HG02759 (cell line): ENCODE data around the gene ZNF14.
"Not testable (repeated sequence)": the region's sequence is repeated elsewhere in the genome, so short reads cannot be mapped to it uniquely, and the experiment has no call there.

ENCODE experiments used
- ATAC-seq: cut with Tn5 transposase; IDR thresholded peaks from one replicate; pipeline ENCODE4 v1.9.1; 2021; ENCODE audit warnings: mild to moderate bottlenecking, moderate library complexity; ENCODE audit not compliant: unreplicated experiment

Gene ZNF14

DNA sequence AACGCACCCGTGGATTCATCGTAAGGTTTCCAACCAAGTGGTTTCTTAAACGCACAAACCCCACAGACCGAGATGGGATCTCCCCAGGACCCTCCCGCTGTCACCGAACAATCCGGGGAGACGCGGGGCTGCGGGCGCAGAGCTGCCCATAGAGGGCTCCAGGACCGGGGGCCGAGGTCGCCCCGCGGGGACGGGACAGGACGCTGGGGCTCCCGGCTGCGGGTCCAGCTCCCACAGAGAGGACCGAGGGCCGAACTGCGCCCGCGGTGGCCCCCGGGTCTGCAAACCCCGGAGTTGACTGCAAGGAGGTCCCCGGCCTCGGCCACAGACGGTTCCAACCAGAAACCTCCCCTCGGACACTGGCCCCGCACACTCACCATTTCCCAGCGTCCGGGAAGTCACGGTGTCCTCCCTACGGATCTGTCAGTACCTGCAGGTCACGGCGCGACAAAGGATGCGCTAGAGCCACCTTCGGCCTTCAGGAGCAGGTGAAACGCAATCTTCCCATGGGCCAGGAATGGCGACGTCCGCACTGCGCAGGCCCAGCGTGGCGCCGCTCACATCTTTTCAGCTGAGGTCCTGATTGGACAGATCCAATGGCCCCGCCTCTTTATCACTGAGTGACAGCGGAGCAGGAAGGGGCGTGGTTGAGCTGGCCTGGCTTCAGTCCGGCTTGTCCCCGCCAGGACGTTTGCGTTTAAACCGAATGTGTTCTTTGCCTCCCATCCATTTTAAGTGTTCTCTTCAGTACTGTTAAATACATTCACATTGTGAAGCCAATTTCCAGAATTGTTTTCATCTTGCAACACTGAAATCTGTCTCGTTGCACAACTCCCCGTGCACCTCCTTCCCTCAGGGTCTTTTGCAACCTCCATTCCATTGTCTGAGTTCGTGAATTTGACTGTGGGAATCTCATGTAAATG lies at the start of gene ZNF14:
Gene ZNF14, minus strand, starts transcription at position 534 of the 923 bp plus-strand sequence. Its CDS starts 154 bp downstream, at position 380.
- peak; percentile 99 for ATAC-seq

DNA sequence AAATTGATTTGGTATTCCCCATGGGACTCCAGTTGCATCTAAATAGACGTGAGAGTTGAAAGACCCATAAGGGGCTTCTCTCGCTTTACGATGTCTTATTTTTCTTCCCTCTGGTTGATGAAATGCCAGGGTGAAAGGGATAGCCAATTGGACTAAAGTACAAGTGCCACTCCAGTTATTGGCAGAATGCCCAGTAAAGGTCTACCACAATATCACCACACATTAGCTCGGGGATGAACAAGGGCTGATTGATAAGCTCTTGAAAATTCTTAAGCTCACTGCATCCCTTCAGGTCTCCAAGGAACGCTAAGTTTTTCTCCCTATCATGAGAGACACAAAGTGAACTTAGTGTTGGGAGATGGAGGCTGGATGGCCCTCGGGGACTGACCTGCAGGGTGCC lies 48.9 kb upstream of the ZNF14 start:
- ATAC-seq = not testable (repeated sequence)

DNA sequence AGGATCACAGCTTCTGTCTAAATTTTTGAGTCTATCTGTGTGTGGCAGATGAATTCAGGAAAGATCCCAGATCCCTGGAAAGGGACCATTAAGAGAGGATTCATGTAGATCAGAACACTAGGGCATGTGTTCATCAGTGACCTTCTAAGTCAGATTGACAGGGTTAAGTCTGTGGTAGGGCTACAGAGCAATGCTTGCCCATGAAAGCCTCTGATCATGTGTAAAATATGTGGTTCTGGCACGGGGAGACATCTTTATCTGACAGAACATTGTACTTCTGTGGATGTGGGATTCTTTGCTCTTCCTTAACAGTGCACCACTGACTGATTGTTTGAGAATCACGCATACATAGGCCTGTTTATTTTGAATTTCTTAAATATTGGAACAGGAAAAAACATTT lies 45.8 kb upstream of the ZNF14 start:
- ATAC-seq = no peak

DNA sequence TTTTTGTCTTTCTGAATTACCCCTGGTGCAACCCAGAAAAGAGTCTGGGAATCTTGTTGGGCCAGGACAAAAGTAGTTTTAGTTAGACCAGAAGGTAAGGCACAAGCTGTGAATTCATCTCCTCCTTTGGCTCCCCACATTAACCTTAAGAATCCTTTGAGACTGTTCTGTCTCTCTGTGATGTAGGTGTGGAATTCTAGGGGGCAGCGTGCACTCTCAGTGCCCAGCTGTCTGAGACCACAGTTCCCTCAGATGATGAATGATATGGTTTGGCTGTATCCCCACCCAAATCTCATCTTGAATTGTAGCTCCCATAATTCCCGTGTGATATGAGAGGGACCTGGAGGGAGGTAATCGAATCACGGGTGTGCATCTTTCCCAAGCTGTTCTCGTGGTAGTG lies 44.8 kb upstream of the ZNF14 start:
- ATAC-seq = no peak

DNA sequence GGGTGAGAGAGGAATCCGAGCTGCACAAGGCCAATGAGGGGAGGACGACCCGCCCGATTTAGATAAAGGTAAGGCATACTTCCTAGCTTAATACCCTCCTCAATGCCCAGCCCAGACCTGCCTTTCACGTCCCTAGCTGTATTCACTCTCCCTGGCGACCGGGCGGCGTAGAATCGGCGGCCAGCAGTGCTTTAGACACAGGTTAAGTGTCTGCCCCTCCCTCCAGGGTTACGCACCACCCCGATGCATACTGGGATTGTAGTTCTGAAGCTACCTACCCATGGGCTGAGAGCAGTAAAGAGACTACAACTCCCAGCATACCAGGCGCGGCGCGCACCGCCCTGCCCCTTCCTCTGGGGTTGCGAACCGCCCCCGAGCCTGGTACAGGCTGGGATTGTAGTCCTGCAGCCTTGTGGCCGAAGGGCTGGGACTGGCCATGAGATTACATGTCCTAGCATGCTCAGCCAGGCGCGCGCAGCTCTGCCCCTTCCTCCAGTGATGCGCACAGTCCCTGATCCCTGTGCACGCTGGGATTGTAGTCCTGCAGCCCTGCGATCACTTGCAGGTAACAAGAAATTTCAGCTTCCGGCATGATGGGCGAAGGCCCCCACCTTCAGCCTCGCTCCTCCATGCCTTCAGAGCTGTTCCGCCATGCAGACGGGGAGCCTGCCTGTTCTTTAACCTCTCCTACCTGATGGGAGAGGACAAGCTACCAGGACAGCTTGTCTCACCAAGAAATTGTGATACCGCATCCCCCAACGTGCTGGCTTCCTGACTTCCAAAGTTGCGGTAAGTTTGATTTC lies 43.5 kb upstream of the ZNF14 start:
- peak; percentile 99 for ATAC-seq

DNA sequence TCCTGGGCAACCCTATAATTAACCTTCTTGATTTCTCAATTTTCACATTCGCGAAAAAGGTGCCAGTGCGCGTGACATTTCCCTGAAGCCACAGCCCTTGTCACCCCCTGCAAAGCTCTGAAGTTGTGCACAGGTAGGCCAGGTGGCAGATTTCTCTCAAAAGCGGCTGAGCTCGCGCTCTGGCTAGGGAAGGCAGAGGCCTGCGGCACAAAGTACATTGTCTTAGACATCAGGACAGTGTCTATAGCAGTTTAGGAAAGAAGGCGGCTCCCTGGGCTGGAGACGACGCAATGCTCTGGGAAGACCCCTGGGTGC lies 42.9 kb upstream of the ZNF14 start:
- ATAC-seq = peak; percentile 18

DNA sequence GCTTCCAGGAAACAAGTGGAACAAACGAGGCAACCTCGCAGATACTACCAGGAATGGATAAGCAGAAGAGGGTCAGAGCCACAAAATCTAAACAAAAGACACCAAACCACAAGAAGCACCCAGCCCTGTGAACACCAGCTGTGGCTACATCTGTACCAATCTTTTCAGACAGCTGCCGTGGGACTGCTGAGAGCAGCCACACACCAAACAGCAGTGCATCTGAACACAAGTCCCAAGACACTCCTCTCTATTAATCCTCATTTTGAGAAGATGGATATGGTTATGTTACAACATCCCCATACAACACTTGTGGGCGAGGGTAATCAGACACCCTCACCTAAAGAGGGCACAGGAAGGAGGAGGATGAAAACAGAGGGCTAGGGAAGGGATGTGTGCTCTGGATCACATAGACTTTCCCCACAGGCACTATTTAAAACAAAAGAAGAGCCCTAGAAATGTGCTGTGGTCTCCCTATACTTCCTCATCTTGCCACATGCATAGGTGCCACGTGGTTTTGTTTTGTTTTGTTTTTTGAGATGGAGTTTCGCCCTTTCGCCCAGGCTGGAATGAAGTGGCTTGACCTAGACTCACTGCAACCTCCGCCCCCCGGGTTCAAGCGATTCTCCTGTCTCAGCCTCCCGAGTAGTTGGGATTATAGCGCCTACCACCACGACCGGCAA lies 41.6 kb upstream of the ZNF14 start:
- no peak for ATAC-seq

DNA sequence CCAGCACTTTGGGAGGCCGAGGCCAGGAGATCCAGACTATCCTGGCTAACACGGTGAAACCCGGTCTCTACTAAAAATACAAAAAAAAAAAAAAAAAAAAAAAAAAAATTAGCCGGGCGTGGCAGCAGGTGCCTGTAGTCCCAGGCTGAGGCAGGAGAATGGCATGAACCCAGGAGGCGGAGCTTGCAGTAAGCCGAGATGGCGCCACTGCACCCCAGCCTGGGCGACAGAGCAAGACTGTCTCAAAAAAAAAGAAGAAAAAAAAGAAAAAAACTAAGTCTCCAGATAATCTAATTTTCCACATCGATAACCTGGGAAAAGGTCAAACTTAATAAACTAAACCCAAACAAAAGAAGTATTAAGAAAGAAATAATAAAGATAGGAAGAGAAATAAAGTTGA lies 39.1 kb upstream of the ZNF14 start:
- ATAC-seq = not testable (repeated sequence)

DNA sequence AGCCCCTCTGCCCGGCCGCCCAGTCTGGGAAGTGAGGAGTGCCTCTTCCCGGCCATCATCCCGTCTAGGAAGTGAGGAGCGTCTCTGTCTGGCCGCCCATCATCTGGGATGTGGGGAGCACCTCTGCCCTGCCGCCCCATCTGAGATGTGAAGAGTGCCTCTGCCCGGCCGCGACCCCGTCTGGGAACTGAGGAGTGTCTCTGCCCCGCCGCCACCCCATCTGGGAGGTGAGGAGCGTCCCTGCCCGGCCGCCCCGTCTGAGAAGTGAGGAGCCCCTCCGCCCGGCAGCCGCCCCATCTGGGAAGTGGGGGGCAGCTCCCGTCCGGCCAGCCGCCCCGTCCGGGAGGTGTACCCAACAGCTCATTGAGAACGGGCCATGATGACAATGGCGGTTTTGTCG lies 37.1 kb upstream of the ZNF14 start:
- ATAC-seq = not testable (repeated sequence)

DNA sequence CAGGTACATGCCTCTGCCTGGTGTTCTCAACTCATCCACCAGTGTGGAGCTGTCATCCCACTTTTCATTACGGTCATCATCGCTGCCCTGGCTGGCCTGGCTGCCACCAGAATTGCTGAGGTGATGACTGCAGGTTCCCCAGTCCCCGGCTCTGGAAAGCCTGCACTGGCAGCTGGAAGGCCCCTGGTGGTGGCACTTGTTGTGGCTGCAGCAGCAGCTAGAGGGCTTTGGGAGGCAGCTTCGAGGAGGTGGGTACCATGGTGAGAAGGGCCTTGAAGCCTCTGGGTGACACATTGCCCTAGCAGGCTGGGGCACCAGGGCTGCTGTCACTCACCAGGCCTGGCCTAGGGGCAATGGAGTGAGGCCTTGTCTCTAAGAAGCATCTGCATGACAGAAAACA lies 25.3 kb upstream of the ZNF14 start:
- ATAC-seq = no peak

DNA sequence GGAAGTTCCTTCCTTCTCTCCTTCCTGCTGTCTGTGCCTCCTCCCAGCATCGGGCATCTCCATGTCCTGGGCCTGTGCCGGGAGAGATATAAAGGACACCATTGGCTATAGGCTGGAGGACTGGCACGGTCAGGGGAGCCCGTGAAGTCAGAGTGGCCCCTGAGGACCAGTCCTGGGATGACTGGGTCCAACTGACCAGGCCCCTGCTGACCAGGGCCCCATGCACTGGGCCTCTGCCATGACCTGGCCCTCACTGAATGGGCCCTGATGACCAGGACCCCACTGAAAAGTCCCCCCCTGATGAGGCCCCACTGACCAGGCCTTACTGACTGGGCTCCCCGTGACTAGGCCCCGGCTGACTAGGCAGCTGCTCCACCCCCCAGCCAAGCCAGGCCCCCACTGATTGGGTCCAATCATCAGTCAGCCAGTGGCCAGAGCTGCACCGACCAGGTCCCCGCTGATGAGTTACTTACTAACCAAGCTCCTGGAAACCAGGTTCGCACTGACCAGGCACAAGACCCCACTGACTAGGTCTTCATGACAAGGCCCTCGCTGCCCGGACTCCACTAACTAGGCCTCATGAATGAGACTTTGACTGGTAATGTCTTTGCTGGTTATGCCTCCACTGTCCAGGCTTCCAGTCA lies 20.0 kb upstream of the ZNF14 start:
- ATAC-seq = no peak

DNA sequence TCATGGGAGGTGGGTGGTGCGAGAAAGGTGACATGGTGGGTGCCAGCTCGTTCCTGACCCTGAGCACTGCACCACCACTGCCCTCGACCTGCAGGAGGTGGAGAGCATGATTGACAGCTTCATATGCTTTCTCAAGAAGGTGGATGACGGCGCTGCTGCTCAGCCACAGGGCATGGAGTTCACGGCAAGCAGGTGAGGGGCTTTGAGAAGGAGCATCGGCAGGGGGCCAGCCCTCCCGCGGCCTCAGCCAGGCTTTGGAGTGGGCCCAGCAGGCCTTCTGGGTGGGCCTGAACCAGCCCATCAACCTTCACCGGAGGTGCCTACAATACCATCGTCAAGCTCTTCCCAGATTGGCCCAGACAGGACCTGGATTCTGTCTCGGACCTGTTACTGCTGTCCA lies 18.9 kb upstream of the ZNF14 start:
- ATAC-seq = no peak

DNA sequence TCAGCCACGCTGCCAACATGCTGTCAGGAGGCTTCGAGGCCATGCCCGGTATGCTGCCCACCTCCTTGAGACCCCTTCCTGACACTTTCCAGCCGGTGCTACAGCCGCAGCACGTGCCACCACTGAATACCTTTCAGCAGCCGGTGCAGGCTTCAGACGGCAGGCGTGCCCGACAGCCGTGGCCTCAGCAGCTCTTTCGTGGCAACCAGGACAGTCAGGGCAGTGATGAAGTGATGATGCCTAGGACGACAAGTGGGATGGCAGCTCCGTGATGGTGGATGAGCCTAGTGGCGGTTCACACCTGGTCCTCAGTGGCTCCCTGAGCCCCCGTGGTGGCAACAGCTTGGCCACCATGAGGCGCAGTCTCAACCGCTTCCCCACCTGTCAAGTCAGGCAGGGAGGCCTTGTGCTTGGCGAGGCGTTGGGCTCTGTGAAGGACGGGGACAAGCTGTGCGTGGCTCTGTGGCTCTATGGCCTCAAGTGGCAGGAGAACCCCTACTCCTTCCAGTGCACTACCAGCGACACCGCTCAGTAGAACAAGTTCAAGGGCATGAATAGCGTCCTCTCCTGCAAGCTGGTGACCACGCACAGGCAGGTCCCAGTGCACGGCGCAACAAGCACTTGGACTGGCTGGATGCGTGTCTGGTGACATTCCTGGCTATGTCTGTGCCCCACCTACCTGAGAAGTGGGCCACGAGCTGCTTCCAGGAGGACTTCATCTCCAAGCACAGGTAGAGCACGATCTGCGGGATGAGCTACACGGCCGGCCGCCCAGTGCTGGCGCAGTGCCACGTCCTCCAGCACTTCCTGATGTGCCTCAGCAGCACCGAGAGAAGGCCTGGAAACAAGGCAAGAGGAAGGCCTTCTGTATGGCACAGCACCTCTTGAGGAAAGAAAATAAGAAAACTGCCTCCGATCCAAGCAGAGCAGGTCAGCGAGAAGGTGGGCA lies 18.2 kb upstream of the ZNF14 start:
- no peak for ATAC-seq

DNA sequence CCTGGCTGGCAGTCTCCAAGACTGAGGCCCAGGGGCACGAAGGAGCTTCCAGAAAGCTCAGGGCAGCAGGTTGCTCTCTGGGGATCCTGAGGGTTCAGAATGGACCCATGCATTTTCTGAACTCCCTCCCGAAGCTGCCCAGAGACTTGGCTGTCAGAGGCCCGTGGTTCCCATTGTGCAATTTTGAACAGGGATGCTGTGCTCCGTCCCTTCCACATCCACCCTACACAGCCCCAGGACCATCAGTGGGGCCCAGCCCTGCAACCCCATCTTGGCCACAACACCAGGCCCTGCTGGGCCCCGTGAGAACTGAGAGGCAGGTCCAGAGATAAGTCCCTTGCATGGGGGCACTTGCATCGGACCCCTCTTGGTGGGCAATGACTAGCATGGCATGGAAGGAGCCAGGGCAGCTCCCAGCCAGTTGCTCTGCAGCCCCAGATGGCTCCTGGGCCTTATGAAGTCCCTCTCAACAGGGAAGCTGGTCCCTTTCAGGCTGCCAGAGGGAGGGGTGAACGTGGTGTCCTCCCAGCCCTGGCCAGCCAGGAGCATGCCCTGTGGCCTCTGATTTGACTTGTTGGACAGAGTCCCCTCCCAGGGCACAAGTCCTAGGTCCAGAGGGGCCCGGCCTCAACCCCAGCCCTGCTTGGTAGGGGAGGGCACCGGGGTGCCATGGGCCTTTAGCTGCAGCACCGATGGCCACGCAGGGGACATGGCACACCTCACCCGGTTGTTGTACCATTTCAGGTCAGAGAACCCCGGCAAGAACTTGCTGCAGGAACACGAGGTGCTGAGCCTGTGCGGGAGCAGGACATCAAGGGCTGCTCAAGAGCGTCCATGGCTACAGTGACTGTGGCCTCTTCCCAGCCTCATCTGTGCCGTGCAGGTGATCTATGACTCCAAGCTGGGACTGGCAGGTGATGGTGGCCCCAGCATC lies 17.3 kb upstream of the ZNF14 start:
- ATAC-seq = no peak

DNA sequence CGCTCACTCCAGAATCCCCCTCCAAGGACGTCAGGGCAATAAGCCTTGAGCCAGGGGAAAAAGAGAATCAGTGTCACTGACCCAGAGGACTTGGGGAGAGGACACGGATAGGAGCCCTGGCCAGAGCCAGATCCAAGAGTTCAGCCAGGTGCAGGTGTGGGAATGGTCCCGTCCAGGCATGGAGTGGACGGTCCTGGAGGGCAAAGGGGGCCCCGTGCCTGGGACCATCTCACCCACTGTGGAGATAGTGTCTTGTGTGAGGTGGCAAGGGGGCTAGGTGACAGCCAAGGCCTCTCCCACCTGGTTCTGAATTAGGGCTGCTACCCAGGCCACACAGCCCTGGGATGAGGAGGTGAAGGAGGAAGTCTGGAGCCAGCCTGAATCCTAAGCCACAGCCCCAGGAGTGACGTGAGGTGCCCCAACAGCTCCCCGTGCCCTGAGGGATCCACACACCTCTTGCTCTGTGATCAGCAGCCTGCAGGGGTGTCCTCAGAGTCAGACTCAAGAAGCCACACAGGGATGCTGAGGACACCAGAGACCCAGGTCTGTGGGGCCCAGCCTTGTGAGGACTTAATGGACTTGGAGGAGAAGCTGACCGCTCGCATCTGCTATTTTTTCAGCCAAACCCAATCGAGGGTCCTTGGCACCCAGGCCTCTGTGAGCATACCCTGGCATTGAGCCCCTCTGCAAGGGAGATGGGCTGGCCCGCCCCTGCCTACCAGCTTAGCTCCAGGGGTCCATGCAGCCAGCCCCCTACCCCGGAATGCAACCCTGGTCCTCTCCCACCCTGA lies 16.4 kb upstream of the ZNF14 start:
- no peak for ATAC-seq

DNA sequence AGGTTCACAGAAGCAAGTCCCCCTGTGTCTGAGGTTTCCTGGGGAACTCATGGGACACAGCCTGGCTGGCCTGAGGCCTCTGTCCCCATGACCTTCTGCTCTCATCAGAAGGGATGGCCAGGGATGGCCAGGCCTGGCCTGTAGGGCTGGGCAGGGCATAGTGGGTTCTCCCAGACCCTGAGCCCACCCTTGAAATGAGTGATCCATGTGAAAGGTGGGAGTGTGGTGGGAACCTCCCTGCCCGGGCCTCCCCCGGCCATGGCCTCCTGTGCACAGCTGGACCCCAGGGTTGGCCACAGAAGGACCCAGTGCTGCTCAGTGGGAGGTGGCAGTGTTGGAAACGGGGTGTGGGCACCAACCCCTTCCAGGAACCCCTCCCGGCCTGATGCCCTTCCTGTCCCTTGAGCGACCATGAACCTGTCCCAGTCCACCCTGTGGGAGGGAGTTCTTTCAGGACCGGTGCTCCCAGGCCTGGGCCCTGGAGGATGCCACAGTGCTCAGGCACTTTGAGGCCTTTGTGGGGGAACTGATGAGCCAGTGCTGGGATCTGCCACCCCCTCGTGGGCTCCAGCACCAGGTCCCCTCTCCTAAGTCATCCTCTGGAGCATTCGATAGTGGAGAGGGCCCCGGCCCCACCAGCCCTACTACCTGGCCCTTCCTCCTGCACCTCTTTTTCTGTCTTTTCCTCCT lies 15.5 kb upstream of the ZNF14 start:
- no peak for ATAC-seq
